Activated CD4-positive, alpha-beta T cell treated with anti-CD3 and anti-CD28 coated beads, Interleukin-2, amount 50 U/mL, for 48 hours (primary cell): ENCODE measurements around the gene ARL15.
"Not testable (repeated sequence)": the region's sequence is repeated elsewhere in the genome, so short reads cannot be mapped to it uniquely, and the experiment has no call there.

ENCODE experiments used
- DNase-seq, 2 experiments: peaks; one replicate each; pipeline ENCODE4 v3.0.0-alpha.2; 2020

Gene ARL15

GRCh38 chr5:53879708-53880323, 430.6 kb downstream of the ARL15 start:
- no peak for DNase-seq

- no peak for DNase-seq
These were observed 432.4 kb downstream of the ARL15 start for GRCh38 chr5:53878015-53878414.

GRCh38 chr5:53877243-53877642, 433.1 kb downstream of the ARL15 start:
- no peak for DNase-seq

- no peak for DNase-seq
These were observed 436.0 kb downstream of the ARL15 start for GRCh38 chr5:53874409-53874808.

- no peak for DNase-seq
These were observed 437.1 kb downstream of the ARL15 start for GRCh38 chr5:53873235-53873634.

GRCh38 chr5:53871775-53872174, 438.6 kb downstream of the ARL15 start:
- no peak for DNase-seq

GRCh38 chr5:53871050-53871449, 439.3 kb downstream of the ARL15 start:
- no peak for DNase-seq

- DNase-seq, result no peak
These were observed 451.5 kb downstream of the ARL15 start for GRCh38 chr5:53858700-53859456.

GRCh38 chr5:53856506-53856905, 453.9 kb downstream of the ARL15 start:
- no peak for DNase-seq

GRCh38 chr5:53836851-53837430, 473.4 kb downstream of the ARL15 start:
- not testable (repeated sequence) for DNase-seq

- DNase-seq, result no peak
These were observed 475.9 kb downstream of the ARL15 start for GRCh38 chr5:53834500-53834899.
